Keratinocyte (primary cell): ENCODE data around the gene IFI27L2. TPM values are rescaled to one million over a fixed set of nuclear protein-coding genes. Genes with fewer than 3 reads are reported as not detected.

Experiments used
- DNase-seq: peaks from one replicate; pipeline ENCODE4 v3.0.0-alpha.2; 2011; ENCODE audit warnings: low read depth, missing footprints, low spot score
- FAIRE-seq: peaks from 2 replicates; lab custom pipeline; 2011; peaks lifted over from hg19 to GRCh38; lab: Jason Lieb, UNC
- H2AFZ ChIP-seq: 2 replicates; pipeline ENCODE4 v1.6.0; 2012; ENCODE audit warnings: low read length, control low read depth, inconsistent platforms; ENCODE audit not compliant: control insufficient read depth
- H3K27ac ChIP-seq: 2 replicates; pipeline ENCODE4 v1.5.1; 2011; ENCODE audit warnings: low read length; ENCODE audit not compliant: control insufficient read depth, insufficient read depth
- H3K27me3 ChIP-seq: 3 replicates; pipeline ENCODE4 v1.6.0; 2011; ENCODE audit warnings: low read length; ENCODE audit not compliant: control insufficient read depth, insufficient read depth; ENCODE audit errors: extremely low read depth
- H3K36me3 ChIP-seq, 2 experiments: 2 replicates in 1 of 2; 3 replicates in 1 of 2; pipeline ENCODE4 v1.5.1; 2011; ENCODE audit warnings: low read length in 2 of 2, mild to moderate bottlenecking in 1 of 2; ENCODE audit not compliant: control insufficient read depth in 2 of 2, insufficient read depth in 2 of 2; ENCODE audit errors: extremely low read depth in 1 of 2
- H3K4me1 ChIP-seq: 3 replicates; pipeline ENCODE4 v1.5.1; 2011; ENCODE audit warnings: low read length; ENCODE audit not compliant: control insufficient read depth, insufficient read depth; ENCODE audit errors: extremely low read depth
- H3K4me2 ChIP-seq: 3 replicates; pipeline ENCODE4 v1.6.0; 2011; ENCODE audit warnings: low read depth, low read length; ENCODE audit not compliant: control insufficient read depth, insufficient read depth; ENCODE audit errors: extremely low read depth
- H3K4me3 ChIP-seq, 3 experiments: fragments of 200-600 bp in 1 of 3; sonication (generic) in 1 of 3; 2 replicates in 2 of 3; 3 replicates in 1 of 3; pipeline ENCODE4 v1.5.1; 2011 to 2016; ENCODE audit warnings: low read length in 3 of 3, mild to moderate bottlenecking in 3 of 3, control low read depth in 2 of 3, inconsistent platforms in 1 of 3, low read depth in 1 of 3, mixed read lengths in 1 of 3, mixed run types in 1 of 3, moderate library complexity in 1 of 3; ENCODE audit not compliant: control insufficient read depth in 2 of 3, insufficient read depth in 2 of 3; ENCODE audit errors: extremely low read depth in 1 of 3
- H3K79me2 ChIP-seq: 2 replicates; pipeline ENCODE4 v1.6.0; 2012; ENCODE audit warnings: low read length; ENCODE audit not compliant: control insufficient read depth, insufficient read depth
- H3K9ac ChIP-seq: 3 replicates; pipeline ENCODE4 v1.6.0; 2011; ENCODE audit warnings: low read length; ENCODE audit not compliant: control insufficient read depth, insufficient read depth; ENCODE audit errors: extremely low read depth
- H3K9me1 ChIP-seq: 3 replicates; pipeline ENCODE4 v1.6.0; 2011; ENCODE audit warnings: low read length; ENCODE audit not compliant: control insufficient read depth, insufficient read depth; ENCODE audit errors: extremely low read depth
- H3K9me3 ChIP-seq: 2 replicates; pipeline ENCODE4 v1.5.1; 2012; ENCODE audit warnings: low read depth, low read length; ENCODE audit not compliant: control insufficient read depth
- H4K20me1 ChIP-seq: 3 replicates; pipeline ENCODE4 v1.6.0; 2011; ENCODE audit warnings: low read length; ENCODE audit not compliant: control insufficient read depth, insufficient read depth; ENCODE audit errors: extremely low read depth
- CTCF ChIP-seq, 3 experiments: IDR thresholded peaks in 1 of 3; conservative IDR thresholded peaks in 1 of 3; optimal IDR thresholded peaks in 1 of 3; 2 replicates in 2 of 3; 3 replicates in 1 of 3; pipeline versions ENCODE3 to v1.5.1; 2011; ENCODE audit warnings: low read length in 3 of 3, mild to moderate bottlenecking in 3 of 3, moderate library complexity in 2 of 3, control low read depth in 1 of 3, inconsistent platforms in 1 of 3; ENCODE audit not compliant: insufficient read depth in 2 of 3; ENCODE audit errors: extremely low read depth in 1 of 3
- EZH2 ChIP-seq: IDR thresholded peaks from one replicate; pipeline ENCODE4 v1.6.1; 2012; ENCODE audit warnings: inconsistent platforms, mild to moderate bottlenecking, low read length, moderate library complexity
- dilution Hi-C: fragments of 300-500 bp; cut with MboI; formaldehyde crosslinking; loops from one replicate; pipeline ENCODE4 v1.7.0; 2020; ENCODE audit warnings: low sequenced_read_pairs; ENCODE audit not compliant: extremely low pct_ligation_motif_present
- polyA plus RNA-seq, 5 experiments: library from polyadenylated mRNA; depleted of rRNA in 3 of 5; stranded (reverse) in 3 of 5; stranded (forward) in 1 of 5; unstranded in 1 of 5; fragments of >200 nt; gene quantifications; 1 replicate in 1 of 5; 2 replicates in 3 of 5; 3 replicates in 1 of 5; pipeline versions ENCODE4 v1.2.1 to v1.2.3, GENCODE V29; 2011 to 2012; ENCODE audit warnings: missing spikeins in 2 of 5, low read depth in 1 of 5, low replicate concordance in 1 of 5

Gene IFI27L2
- polyA plus RNA-seq, 1 donor (not counting 4 experiments of a cell fraction or from before 2014, with no cell fraction given), result 67.5 TPM

GRCh38 chr14:94121485-94121884 is 7.9 kb downstream of the IFI27L2 start:
- no peak overlapping the region for H3K9ac ChIP-seq
- no peak overlapping the region for H3K4me3 ChIP-seq
- H3K4me2 ChIP-seq, result no peak overlapping the region
- H3K4me1 ChIP-seq, result no peaks in the 10 kb centered on the region
- H2AFZ ChIP-seq, result no peak overlapping the region
- dilution Hi-C loops, result no loop called here
- no peaks in the 10 kb centered on the region for H4K20me1 ChIP-seq
- FAIRE-seq, result no peak
- peaks cover 0 to 3% of the 10 kb centered on the region in 2 experiments for H3K36me3 ChIP-seq
- no peak for DNase-seq
- no peaks in the 10 kb centered on the region for H3K79me2 ChIP-seq
- no peaks in the 10 kb centered on the region for H3K9me3 ChIP-seq
- TF ChIP-seq EZH2 (no peak), CTCF (optimal IDR thresholded peaks at IDR 0.05 in 1 of 3, IDR thresholded peaks at IDR 0.05 in 1 of 3, conservative IDR thresholded peaks at IDR 0.05 in 1 of 3; ENCODE audit: extremely low read depth in 1 of 3, insufficient read depth in 2 of 3, low read length in 3 of 3) (no peak)
- no peak overlapping the region for H3K27ac ChIP-seq
- no peaks in the 10 kb centered on the region for H3K9me1 ChIP-seq
- H3K27me3 ChIP-seq, result peaks cover 4% of the 10 kb centered on the region

GRCh38 chr14:94120667-94121340 is 8.6 kb downstream of the IFI27L2 start:
- dilution Hi-C loops, result no loop called here
- H3K9me3 ChIP-seq, result no peaks in the 10 kb centered on the region
- H4K20me1 ChIP-seq, result no peaks in the 10 kb centered on the region
- no peaks in the 10 kb centered on the region for H3K4me1 ChIP-seq
- peaks cover 0 to 2% of the 10 kb centered on the region in 2 experiments for H3K36me3 ChIP-seq
- H3K4me3 ChIP-seq, result no peak overlapping the region
- H3K9me1 ChIP-seq, result no peaks in the 10 kb centered on the region
- FAIRE-seq (no peak), DNase-seq (no peak)
- H3K27ac ChIP-seq, result no peak overlapping the region
- H3K9ac ChIP-seq, result no peak overlapping the region
- no peak overlapping the region for H3K4me2 ChIP-seq
- H3K79me2 ChIP-seq, result no peaks in the 10 kb centered on the region
- TF ChIP-seq CTCF (optimal IDR thresholded peaks at IDR 0.05 in 1 of 3, IDR thresholded peaks at IDR 0.05 in 1 of 3, conservative IDR thresholded peaks at IDR 0.05 in 1 of 3; ENCODE audit: extremely low read depth in 1 of 3, insufficient read depth in 2 of 3, low read length in 3 of 3), result no peak
- TF ChIP-seq EZH2, result no peak
- no peak overlapping the region for H2AFZ ChIP-seq
- H3K27me3 ChIP-seq, result peaks cover 8% of the 10 kb centered on the region
